Neural progenitor cell (in vitro differentiated cells): ENCODE data around the gene IL9R. TPM values are rescaled to one million over a fixed set of nuclear protein-coding genes. Genes with fewer than 3 reads are reported as not detected.

ENCODE experiments used
- DNase-seq: peaks from one replicate; pipeline ENCODE4 v3.0.0-alpha.2; 2016; ENCODE audit warnings: low spot score
- H2AFZ ChIP-seq: fragments of 200-600 bp; sonication (generic); replicated peaks from 2 replicates; pipeline ENCODE4 v1.6.1; 2016; ENCODE audit warnings: antibody characterized with exemption
- H3F3A ChIP-seq: fragments of 200-600 bp; sonication (generic); 2 replicates; pipeline ENCODE4 v1.6.1; 2016; ENCODE audit warnings: antibody characterized with exemption, low read depth
- H3K27ac ChIP-seq: fragments of 200-600 bp; sonication (generic); 2 replicates; pipeline ENCODE4 v1.5.1; 2016; ENCODE audit warnings: mild to moderate bottlenecking
- H3K27me3 ChIP-seq: fragments of 200-600 bp; sonication (generic); 2 replicates; pipeline ENCODE4 v1.6.1; 2016; ENCODE audit warnings: mild to moderate bottlenecking, moderate library complexity
- H3K36me3 ChIP-seq: fragments of 200-600 bp; sonication (generic); 2 replicates; pipeline ENCODE4 v1.5.1; 2016
- H3K4me1 ChIP-seq: fragments of 200-600 bp; sonication (generic); 2 replicates; pipeline ENCODE4 v1.6.1; 2016; ENCODE audit warnings: mixed run types
- H3K4me2 ChIP-seq: fragments of 200-600 bp; sonication (generic); 2 replicates; pipeline ENCODE4 v1.6.1; 2016
- H3K4me3 ChIP-seq: fragments of 200-600 bp; sonication (generic); 2 replicates; pipeline ENCODE4 v1.5.1; 2016
- H3K79me2 ChIP-seq: fragments of 200-600 bp; sonication (generic); 2 replicates; pipeline ENCODE4 v1.6.1; 2016; ENCODE audit warnings: low read depth
- H3K9ac ChIP-seq: fragments of 200-600 bp; sonication (generic); 2 replicates; pipeline ENCODE4 v1.6.1; 2016
- H3K9me3 ChIP-seq: fragments of 200-600 bp; sonication (generic); 2 replicates; pipeline ENCODE4 v1.5.1; 2016; ENCODE audit warnings: low read depth
- H4K20me1 ChIP-seq: fragments of 200-600 bp; sonication (generic); 2 replicates; pipeline ENCODE4 v1.6.1; 2016; ENCODE audit warnings: low read depth
- H3K27ac Mint-ChIP-seq: 3 replicates; pipeline ENCODE4 v1.8.0; 2021; ENCODE audit warnings: mixed read lengths
- H3K27me3 Mint-ChIP-seq: 2 replicates; pipeline ENCODE4 v1.8.0; 2022; ENCODE audit warnings: low read depth, mild to moderate bottlenecking, inconsistent platforms, moderate library complexity, mixed read lengths; ENCODE audit not compliant: insufficient read depth
- H3K36me3 Mint-ChIP-seq: 3 replicates; pipeline ENCODE4 v1.8.0; 2021; ENCODE audit warnings: mixed read lengths
- H3K4me1 Mint-ChIP-seq: 3 replicates; pipeline ENCODE4 v1.8.0; 2021; ENCODE audit warnings: mixed read lengths
- H3K4me3 Mint-ChIP-seq: 3 replicates; pipeline ENCODE4 v1.8.0; 2021; ENCODE audit warnings: mild to moderate bottlenecking, moderate library complexity, mixed read lengths
- H3K9me3 Mint-ChIP-seq: 3 replicates; pipeline ENCODE4 v1.8.0; 2020; ENCODE audit warnings: mixed read lengths
- EZH2 ChIP-seq: fragments of 200-600 bp; sonication (generic); IDR thresholded peaks from 2 replicates; pipeline ENCODE4 v1.6.1; 2017; ENCODE audit warnings: antibody characterized with exemption, mild to moderate bottlenecking, moderate library complexity
- EZH2phosphoT487 ChIP-seq: fragments of 200-600 bp; sonication (generic); IDR thresholded peaks from 2 replicates; pipeline ENCODE4 v1.6.1; 2017; ENCODE audit warnings: antibody characterized with exemption
- total RNA-seq: library from RNA; depleted of rRNA; stranded (reverse); fragments of >200 nt; gene quantifications from 2 replicates; pipeline ENCODE4 v1.2.3, GENCODE V29; 2015; ENCODE audit warnings: low replicate concordance
- TF ChIP-seq, protein P1 (sequence below): fragments of 200-600 bp; sonication (generic); IDR thresholded peaks from 2 replicates; pipeline ENCODE4 v1.5.1; 2017; ENCODE audit warnings: antibody characterized with exemption, mild to moderate bottlenecking

IL9R gene
- total RNA-seq, 1 donor from 2014 or later, result not detected

DNA sequence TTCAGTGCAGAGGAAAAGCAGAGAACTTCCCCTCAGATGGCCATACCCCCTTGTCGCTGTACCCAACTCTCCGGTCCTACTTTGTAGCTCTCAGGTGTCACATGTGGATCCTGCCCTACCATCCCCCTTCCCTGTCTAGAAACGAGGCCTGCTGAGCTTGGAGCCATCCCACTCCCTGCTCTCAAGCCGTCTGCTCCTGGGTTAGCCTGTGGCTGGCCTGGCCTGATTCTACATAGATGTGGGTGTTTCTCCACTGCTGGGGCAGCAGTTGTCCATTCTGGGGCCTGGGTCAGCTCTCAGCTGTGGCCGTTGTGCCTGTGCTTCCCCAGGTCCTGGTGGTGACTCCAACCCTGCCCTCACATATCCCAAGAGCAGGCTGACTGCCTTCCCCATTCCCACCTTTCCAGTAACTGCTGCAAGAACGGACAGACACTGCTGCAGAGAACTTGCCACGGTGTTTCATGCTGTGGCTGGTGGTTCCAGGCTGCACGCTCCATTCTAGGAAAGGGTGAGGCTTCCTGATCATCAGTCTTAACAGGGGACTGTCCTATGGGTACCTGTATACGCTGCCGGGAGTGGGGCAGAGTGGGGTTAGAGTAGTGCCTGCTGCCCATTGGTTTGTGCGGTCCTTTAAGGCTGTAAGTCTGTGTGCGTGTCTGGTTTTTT is 3.6 kb downstream of the IL9R start:
- H3K4me3 ChIP-seq, result no peak overlapping the region
- no peak overlapping the region for H3K4me2 ChIP-seq
- no peaks in the 10 kb centered on the region for H3K4me1 ChIP-seq
- H3K9me3 ChIP-seq, result no peaks in the 10 kb centered on the region
- H3F3A ChIP-seq, result no peaks in the 10 kb centered on the region
- H3K36me3 Mint-ChIP-seq, result no peaks in the 10 kb centered on the region
- no peaks in the 10 kb centered on the region for H3K4me1 Mint-ChIP-seq
- peaks cover 4% of the 10 kb centered on the region for H3K27me3 Mint-ChIP-seq
- no peak for DNase-seq
- H3K79me2 ChIP-seq, result no peaks in the 10 kb centered on the region
- no peaks in the 10 kb centered on the region for H3K36me3 ChIP-seq
- TF ChIP-seq EZH2 (no peak), EZH2phosphoT487 (no peak)
- TF ChIP-seq, protein P1, sequence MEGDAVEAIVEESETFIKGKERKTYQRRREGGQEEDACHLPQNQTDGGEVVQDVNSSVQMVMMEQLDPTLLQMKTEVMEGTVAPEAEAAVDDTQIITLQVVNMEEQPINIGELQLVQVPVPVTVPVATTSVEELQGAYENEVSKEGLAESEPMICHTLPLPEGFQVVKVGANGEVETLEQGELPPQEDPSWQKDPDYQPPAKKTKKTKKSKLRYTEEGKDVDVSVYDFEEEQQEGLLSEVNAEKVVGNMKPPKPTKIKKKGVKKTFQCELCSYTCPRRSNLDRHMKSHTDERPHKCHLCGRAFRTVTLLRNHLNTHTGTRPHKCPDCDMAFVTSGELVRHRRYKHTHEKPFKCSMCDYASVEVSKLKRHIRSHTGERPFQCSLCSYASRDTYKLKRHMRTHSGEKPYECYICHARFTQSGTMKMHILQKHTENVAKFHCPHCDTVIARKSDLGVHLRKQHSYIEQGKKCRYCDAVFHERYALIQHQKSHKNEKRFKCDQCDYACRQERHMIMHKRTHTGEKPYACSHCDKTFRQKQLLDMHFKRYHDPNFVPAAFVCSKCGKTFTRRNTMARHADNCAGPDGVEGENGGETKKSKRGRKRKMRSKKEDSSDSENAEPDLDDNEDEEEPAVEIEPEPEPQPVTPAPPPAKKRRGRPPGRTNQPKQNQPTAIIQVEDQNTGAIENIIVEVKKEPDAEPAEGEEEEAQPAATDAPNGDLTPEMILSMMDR, result no peak
- no peak overlapping the region for H2AFZ ChIP-seq
- H3K27ac ChIP-seq, result no peak overlapping the region
- H3K27me3 ChIP-seq, result no peaks in the 10 kb centered on the region
- no peak overlapping the region for H3K27ac Mint-ChIP-seq
- no peaks in the 10 kb centered on the region for H4K20me1 ChIP-seq
- peaks cover 21% of the 10 kb centered on the region for H3K9me3 Mint-ChIP-seq
- no peak overlapping the region for H3K4me3 Mint-ChIP-seq
- no peak overlapping the region for H3K9ac ChIP-seq

DNA sequence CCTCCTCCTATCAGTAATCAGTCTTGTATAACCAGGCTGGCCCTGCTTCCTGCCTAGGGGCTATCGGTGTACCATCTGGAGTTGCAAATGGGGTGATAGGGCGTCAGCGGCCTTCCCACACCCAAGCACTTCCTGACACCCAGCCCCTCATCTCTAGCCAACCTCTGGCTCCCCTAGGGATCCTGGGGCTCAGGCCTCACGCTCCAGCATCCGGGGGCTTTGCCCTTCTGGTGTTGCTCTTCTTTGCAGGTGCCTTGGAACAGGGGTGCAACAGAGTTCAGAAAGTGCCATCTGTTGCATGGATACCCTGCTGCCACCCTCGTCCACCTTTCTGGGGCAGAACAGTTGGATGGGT is 4.1 kb downstream of the IL9R start:
- DNase-seq, result no peak
- H3K9me3 Mint-ChIP-seq, result peaks cover 21% of the 10 kb centered on the region

DNA sequence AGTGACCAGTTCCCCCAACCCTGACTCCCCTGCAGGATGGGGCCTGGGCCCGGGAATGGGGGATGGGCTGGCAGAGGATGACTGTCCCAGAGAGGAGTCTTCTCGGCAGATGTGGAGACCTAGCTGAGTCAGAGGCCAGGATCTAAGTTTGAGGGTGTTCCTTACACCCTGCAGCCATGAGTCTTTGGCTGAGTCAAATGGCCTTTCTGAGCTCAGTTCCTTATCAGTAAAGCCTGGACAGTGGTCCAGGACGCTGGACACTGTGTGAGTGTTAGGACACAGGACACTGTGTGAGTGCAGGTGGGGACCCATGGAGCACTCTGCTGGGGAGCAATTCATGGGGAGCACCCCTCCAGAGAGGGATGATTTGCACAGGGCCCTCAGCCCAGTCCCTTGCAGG is 5.0 kb downstream of the IL9R start:
- H3K27me3 Mint-ChIP-seq, result peaks cover 4% of the 10 kb centered on the region
- no peaks in the 10 kb centered on the region for H3K79me2 ChIP-seq
- H3K4me3 ChIP-seq, result no peak overlapping the region
- no peaks in the 10 kb centered on the region for H3K4me1 Mint-ChIP-seq
- H3K36me3 Mint-ChIP-seq, result no peaks in the 10 kb centered on the region
- H2AFZ ChIP-seq, result no peak overlapping the region
- H3K9me3 ChIP-seq, result no peaks in the 10 kb centered on the region
- no peaks in the 10 kb centered on the region for H3K27me3 ChIP-seq
- peaks cover 21% of the 10 kb centered on the region for H3K9me3 Mint-ChIP-seq
- TF ChIP-seq EZH2 (no peak), EZH2phosphoT487 (no peak)
- TF ChIP-seq, protein P1, result no peak
- DNase-seq, result no peak
- no peaks in the 10 kb centered on the region for H3K4me1 ChIP-seq
- H3K36me3 ChIP-seq, result no peaks in the 10 kb centered on the region
- H3K9ac ChIP-seq, result no peak overlapping the region
- H4K20me1 ChIP-seq, result no peaks in the 10 kb centered on the region
- no peaks in the 10 kb centered on the region for H3F3A ChIP-seq
- no peak overlapping the region for H3K27ac Mint-ChIP-seq
- H3K4me2 ChIP-seq, result no peak overlapping the region
- H3K27ac ChIP-seq, result no peak overlapping the region
- no peak overlapping the region for H3K4me3 Mint-ChIP-seq

More for the DNA sequence above, 4.1 kb downstream of the IL9R start:
- H3K9ac ChIP-seq, result no peak overlapping the region
- H3K79me2 ChIP-seq, result no peaks in the 10 kb centered on the region
- H3K36me3 ChIP-seq, result no peaks in the 10 kb centered on the region
- no peak overlapping the region for H3K4me3 Mint-ChIP-seq
- H3K4me2 ChIP-seq, result no peak overlapping the region
- no peaks in the 10 kb centered on the region for H4K20me1 ChIP-seq
- no peaks in the 10 kb centered on the region for H3K9me3 ChIP-seq
- TF ChIP-seq EZH2phosphoT487 (no peak), EZH2 (no peak)
- TF ChIP-seq, protein P1, result no peak
- no peaks in the 10 kb centered on the region for H3K4me1 ChIP-seq
- peaks cover 4% of the 10 kb centered on the region for H3K27me3 Mint-ChIP-seq
- no peaks in the 10 kb centered on the region for H3F3A ChIP-seq
- no peaks in the 10 kb centered on the region for H3K36me3 Mint-ChIP-seq
- H3K27me3 ChIP-seq, result no peaks in the 10 kb centered on the region
- H3K27ac Mint-ChIP-seq, result no peak overlapping the region
- no peak overlapping the region for H3K27ac ChIP-seq
- no peaks in the 10 kb centered on the region for H3K4me1 Mint-ChIP-seq
- H3K4me3 ChIP-seq, result no peak overlapping the region
- H2AFZ ChIP-seq, result no peak overlapping the region
